Activated naive CD4-positive, alpha-beta T cell treated with anti-CD3 and anti-CD28 coated beads for 36 hours (primary cell): ENCODE data around the gene RPP25. TPM values are rescaled to one million over a fixed set of nuclear protein-coding genes. Genes with fewer than 3 reads are reported as not detected.
"Not testable (repeated sequence)": the region's sequence is repeated elsewhere in the genome, so short reads cannot be mapped to it uniquely, and the experiment has no call there.

Experiments used
- CTCF ChIA-PET: fragments of 350-600 bp; sonication (Branson Sonifier 250); formaldehyde crosslinking; loops from one replicate; lab custom pipeline; 2021; ENCODE audit warnings: antibody characterized with exemption; lab: Charles Lee
- DNase-seq: peaks from one replicate; pipeline ENCODE4 v3.0.0-alpha.2; 2020
- H3K27ac Mint-ChIP-seq: one replicate; pipeline ENCODE4 v1.8.0; 2021; ENCODE audit warnings: mild to moderate bottlenecking, mixed read lengths
- H3K27me3 Mint-ChIP-seq: one replicate; pipeline ENCODE4 v1.8.0; 2021; ENCODE audit warnings: low read depth, mixed read lengths
- H3K36me3 Mint-ChIP-seq: one replicate; pipeline ENCODE4 v1.8.0; 2021; ENCODE audit warnings: low read depth, mixed read lengths
- H3K4me1 Mint-ChIP-seq: one replicate; pipeline ENCODE4 v1.8.0; 2021; ENCODE audit warnings: low read depth, mixed read lengths
- H3K4me3 Mint-ChIP-seq: one replicate; pipeline ENCODE4 v1.8.0; 2021; ENCODE audit warnings: mild to moderate bottlenecking, moderate library complexity, mixed read lengths
- H3K9me3 Mint-ChIP-seq: one replicate; pipeline ENCODE4 v1.8.0; 2021; ENCODE audit warnings: mixed read lengths
- intact Hi-C: fragments of 100-400 bp; cut with micrococcal nuclease; formaldehyde crosslinking; loops from one replicate; pipeline ENCODE4 v1.15.1; 2023
- total RNA-seq, 2 experiments: library from RNA; stranded (reverse); gene quantifications; one replicate each; pipeline ENCODE4 v1.2.3, GENCODE V29; 2021

The RPP25 gene
- total RNA-seq, 2 experiments from 2014 or later: 3.5 to 3.7 TPM

- DNase-seq: peak; percentile 92
- H3K27ac Mint-ChIP-seq: no peak overlapping the region
- peaks cover 10% of the 10 kb centered on the region for H3K4me1 Mint-ChIP-seq
- no peaks in the 10 kb centered on the region for H3K27me3 Mint-ChIP-seq
- no peaks in the 10 kb centered on the region for H3K36me3 Mint-ChIP-seq
- H3K9me3 Mint-ChIP-seq: no peaks in the 10 kb centered on the region
- CTCF ChIA-PET: interaction anchor here (0.8 to 5.3 kb wide), 21 partner anchors 8 to 519 kb away, joined by 3 to 56 read pairs (median 5); partner anchors contain the start of genes COX5A and FAM219B
- intact Hi-C loops: loop anchor here (1.0 to 2.0 kb wide), 6 partner anchors 43 to 577 kb away; partner anchors contain the start of gene FAM219B
- no peak overlapping the region for H3K4me3 Mint-ChIP-seq
Measured at GRCh38 chr15:74950078-74950908, 6.3 kb downstream of the RPP25 start.

DNA sequence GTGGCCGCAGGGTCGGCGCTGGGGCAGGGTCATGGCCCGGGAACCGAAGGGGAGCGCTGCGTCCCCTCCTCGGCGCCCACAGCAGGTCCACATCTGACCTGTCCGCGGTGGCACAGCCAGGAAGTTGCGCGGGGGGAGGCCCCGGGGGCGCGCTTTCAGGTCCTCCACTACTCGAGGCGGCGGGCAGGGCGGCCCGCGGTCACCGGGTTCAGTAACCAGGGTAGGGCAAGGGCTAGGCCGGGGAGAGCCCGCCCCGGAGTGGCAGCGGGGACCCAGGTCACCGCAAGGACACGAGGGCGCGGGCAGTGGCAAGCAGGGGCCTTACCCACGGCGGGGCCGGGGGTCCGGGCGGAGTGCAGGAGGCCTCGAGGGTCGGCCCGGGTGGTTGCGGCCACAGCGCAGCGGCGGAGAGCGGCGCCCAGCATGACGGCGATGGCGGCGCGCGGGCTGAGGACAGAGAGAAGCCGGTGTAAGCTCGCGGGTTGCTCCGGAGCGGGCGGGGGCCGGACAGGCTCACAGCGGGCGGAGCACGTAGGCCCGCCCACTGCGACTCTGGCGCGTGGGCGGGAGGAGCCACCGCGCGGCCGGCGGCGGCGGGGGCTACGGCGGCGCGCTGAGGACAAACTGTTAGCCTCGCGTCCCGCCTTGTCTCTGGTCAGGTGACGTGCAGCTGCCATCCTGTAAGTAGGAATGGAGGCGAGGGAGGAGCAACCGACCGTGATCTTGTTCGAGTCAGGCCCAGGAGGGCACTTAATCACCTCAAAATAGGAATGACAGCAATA is 18.8 kb downstream of the RPP25 start, which contains the start of gene COX5A:
Gene COX5A, minus strand, starts transcription at position 484 of the 782 bp plus-strand sequence. Its CDS starts 59 bp downstream, at position 425.
- H3K4me3 Mint-ChIP-seq: peak within 1 kb of the TSS; percentile 90
- peaks cover 10% of the 10 kb centered on the region for H3K36me3 Mint-ChIP-seq
- DNase-seq: peak; percentile 95
- intact Hi-C loops: loop anchor here (1.0 to 5.0 kb wide), 10 partner anchors 19 to 513 kb away; partner anchors contain the start of genes ARID3B, C15orf39, FAM219B and PPCDC
- H3K27me3 Mint-ChIP-seq: no peaks in the 10 kb centered on the region
- H3K9me3 Mint-ChIP-seq: no peaks in the 10 kb centered on the region
- H3K4me1 Mint-ChIP-seq: peaks cover 33% of the 10 kb centered on the region
- CTCF ChIA-PET: interaction anchor here (1.0 to 1.4 kb wide), 3 partner anchors 12 to 19 kb away, joined by 3 read pairs; partner anchors contain the start of gene RPP25
- H3K27ac Mint-ChIP-seq: peak within 1 kb of the TSS; percentile 89

DNA sequence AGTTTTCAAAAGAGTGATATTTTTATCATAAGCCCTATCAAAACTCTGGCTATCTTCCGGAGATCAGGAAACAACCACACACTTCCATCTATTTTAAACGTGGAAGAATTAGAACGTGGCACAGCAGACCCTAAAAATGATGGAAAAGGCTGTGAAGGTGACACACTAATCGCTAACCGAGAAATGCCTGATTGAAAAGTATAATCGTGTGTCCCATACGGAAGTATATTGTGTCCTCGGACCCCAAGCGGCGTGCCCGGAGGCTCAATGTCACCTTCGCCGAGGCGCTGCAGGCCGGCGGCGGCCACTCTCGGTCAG is 19.3 kb downstream of the RPP25 start:
- Mint-ChIP-seq H3K4me3 (peak overlapping the region; percentile 90), H3K27me3 (no peaks in the 10 kb centered on the region), H3K9me3 (no peaks in the 10 kb centered on the region), H3K4me1 (peaks cover 35% of the 10 kb centered on the region), H3K27ac (peak overlapping the region; percentile 77), H3K36me3 (peaks cover 10% of the 10 kb centered on the region)
- intact Hi-C loops: loop anchor here (5.0 kb wide), 2 partner anchors 265 to 395 kb away; partner anchors contain the start of genes ARID3B and C15orf39
- CTCF ChIA-PET: interaction anchor here (1.0 kb wide), 2 partner anchors 13 kb away, joined by 3 read pairs; no protein-coding TSS in a partner anchor
- no peak for DNase-seq

DNA sequence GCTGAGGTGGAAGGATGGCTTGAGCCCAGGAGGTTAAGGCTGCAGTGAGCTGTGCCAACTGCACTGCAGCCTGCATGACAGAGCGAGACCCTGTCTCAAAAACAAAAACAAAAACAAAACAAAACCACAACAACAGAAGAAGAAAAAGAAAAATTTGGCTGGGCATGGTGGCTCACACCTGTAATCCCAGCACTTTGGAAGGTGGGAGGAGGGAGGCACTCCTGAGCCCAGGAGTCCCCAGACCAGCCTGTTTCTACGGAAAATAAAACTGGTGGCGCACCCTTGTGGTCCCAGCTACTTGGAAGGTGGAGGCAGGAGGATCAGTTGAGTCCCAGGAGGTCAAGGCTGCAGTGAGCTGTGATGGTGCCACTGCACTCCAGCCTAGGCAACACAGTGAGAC is 21.4 kb downstream of the RPP25 start:
- CTCF ChIA-PET: interaction anchor here (0.9 to 1.6 kb wide), 4 partner anchors 14 to 300 kb away, joined by 3 to 4 read pairs (median 4); no protein-coding TSS in a partner anchor
- not testable (repeated sequence) for DNase-seq, H3K27me3 Mint-ChIP-seq, H3K9me3 Mint-ChIP-seq
- Mint-ChIP-seq H3K36me3 (peaks cover 16% of the 10 kb centered on the region), H3K27ac (peak overlapping the region; percentile 69), H3K4me3 (peak overlapping the region; percentile 20), H3K4me1 (peaks cover 37% of the 10 kb centered on the region)
- intact Hi-C loops: loop anchor here (5.0 kb wide), 2 partner anchors 267 to 393 kb away; partner anchors contain the start of genes ARID3B and C15orf39

DNA sequence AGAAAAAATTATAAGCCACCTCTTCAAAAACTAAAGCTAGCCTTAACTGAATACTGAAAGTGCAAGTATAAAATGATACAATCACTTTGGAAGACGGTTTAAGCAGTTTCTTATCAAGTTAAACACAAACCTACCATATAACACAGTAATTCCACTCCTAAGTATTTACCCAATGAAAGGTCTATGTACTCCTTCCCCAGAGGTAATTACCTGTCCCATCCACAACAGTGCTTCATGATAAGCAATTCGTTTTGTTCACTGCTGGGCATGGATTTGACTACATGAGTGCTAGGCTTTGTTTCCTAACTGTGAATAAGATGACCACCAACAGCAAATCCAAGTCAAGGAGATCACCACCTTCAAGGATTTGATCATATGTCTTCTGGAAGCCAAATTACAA is 23.0 kb downstream of the RPP25 start:
- intact Hi-C loops: no loop called here
- CTCF ChIA-PET: interaction anchor here (0.6 to 1.0 kb wide), 2 partner anchors 17 to 140 kb away, joined by 3 to 5 read pairs; no protein-coding TSS in a partner anchor

DNA sequence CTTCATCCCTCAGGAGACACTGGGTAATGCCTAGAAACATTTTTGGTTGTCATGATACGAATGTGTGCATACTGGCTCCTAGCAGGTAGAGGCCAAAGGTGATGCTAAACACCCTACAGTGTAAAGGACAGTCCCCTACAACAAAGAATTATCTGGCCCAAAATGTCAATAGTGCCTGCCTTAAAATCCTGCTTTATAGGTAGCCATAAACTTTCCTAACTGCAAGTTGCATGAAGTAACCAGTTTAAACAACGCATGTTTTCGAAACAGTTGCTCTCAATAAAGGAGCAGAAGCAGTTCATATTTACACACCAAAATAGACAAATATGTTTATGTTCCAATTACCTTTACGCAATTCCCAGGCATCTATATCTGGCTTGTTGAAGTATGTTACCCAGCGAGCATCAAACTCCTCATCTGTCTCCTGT is 27.8 kb downstream of the RPP25 start:
- CTCF ChIA-PET: no interaction called here
- H3K36me3 Mint-ChIP-seq: peaks cover 17% of the 10 kb centered on the region
- no peaks in the 10 kb centered on the region for H3K27me3 Mint-ChIP-seq
- H3K4me3 Mint-ChIP-seq: no peak overlapping the region
- H3K9me3 Mint-ChIP-seq: no peaks in the 10 kb centered on the region
- H3K27ac Mint-ChIP-seq: no peak overlapping the region
- no peak for DNase-seq
- intact Hi-C loops: no loop called here
- H3K4me1 Mint-ChIP-seq: peaks cover 10% of the 10 kb centered on the region

More for the DNA sequence above, 23.0 kb downstream of the RPP25 start:
- no peak for DNase-seq
- Mint-ChIP-seq H3K9me3 (no peaks in the 10 kb centered on the region), H3K27ac (no peak overlapping the region), H3K36me3 (peaks cover 20% of the 10 kb centered on the region), H3K4me1 (peaks cover 37% of the 10 kb centered on the region), H3K27me3 (no peaks in the 10 kb centered on the region), H3K4me3 (no peak overlapping the region)

DNA sequence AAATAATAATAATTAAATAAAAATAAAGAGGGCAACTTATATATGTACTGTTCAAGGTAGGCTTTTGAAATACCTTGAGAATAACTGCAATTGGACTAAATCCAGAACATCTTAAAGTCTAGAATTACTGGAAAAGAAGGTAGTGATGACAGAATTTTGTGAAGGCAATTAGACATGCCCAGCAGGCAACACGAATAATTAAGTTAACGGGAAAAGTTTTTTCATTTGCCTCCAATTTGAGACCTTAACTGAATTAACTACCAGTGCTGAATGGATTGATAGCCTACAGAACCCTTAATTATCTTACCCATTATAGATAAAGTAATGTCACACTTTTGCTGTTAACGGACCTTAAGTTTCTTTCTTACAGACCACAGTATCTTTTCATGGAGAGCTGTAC is 32.0 kb downstream of the RPP25 start:
- CTCF ChIA-PET: interaction anchor here (1.0 to 2.1 kb wide), 2 partner anchors 26 to 277 kb away, joined by 3 to 6 read pairs; partner anchors contain the start of gene C15orf39
- no peak overlapping the region for H3K4me3 Mint-ChIP-seq
- no peak for DNase-seq
- intact Hi-C loops: no loop called here
- H3K4me1 Mint-ChIP-seq: no peaks in the 10 kb centered on the region
- H3K27ac Mint-ChIP-seq: no peak overlapping the region
- H3K9me3 Mint-ChIP-seq: no peaks in the 10 kb centered on the region
- peaks cover 35% of the 10 kb centered on the region for H3K36me3 Mint-ChIP-seq
- no peaks in the 10 kb centered on the region for H3K27me3 Mint-ChIP-seq

GRCh38 chr15:74920456-74920855 is 36.1 kb downstream of the RPP25 start:
- H3K36me3 Mint-ChIP-seq: peaks cover 45% of the 10 kb centered on the region
- H3K27ac Mint-ChIP-seq: no peak overlapping the region
- CTCF ChIA-PET: interaction anchor here (1.2 to 2.8 kb wide), 3 partner anchors 14 to 19 kb away, joined by 4 to 13 read pairs (median 5); partner anchors contain the start of gene FAM219B
- no peaks in the 10 kb centered on the region for H3K27me3 Mint-ChIP-seq
- no peak for DNase-seq
- intact Hi-C loops: no loop called here
- H3K4me3 Mint-ChIP-seq: no peak overlapping the region
- no peaks in the 10 kb centered on the region for H3K9me3 Mint-ChIP-seq
- H3K4me1 Mint-ChIP-seq: peaks cover 2% of the 10 kb centered on the region

DNA sequence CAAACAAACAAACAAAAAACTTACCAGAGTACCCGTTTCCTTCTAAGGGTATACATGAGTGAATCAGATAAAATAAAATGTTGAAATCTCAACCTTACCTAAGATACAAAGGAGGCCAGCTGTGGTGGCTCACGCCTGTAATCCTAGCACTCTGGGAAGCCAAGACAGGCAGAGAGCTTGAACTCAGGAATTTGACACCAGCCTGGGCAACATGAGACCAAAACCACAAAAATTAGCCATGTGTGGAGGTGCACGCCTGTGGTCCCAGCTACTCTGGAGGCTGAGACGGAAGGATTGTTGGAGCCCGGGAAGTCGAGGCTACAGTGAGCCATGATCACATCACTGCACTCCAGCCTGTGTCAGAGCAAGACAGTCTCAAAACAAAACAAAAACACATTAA is 38.9 kb downstream of the RPP25 start:
- no peak for DNase-seq
- H3K27ac Mint-ChIP-seq: no peak overlapping the region
- H3K4me3 Mint-ChIP-seq: no peak overlapping the region
- no peaks in the 10 kb centered on the region for H3K9me3 Mint-ChIP-seq
- H3K27me3 Mint-ChIP-seq: no peaks in the 10 kb centered on the region
- CTCF ChIA-PET: interaction anchor here (2.0 kb wide), 1 partner anchor 15 kb away, joined by 11 read pairs; no protein-coding TSS in a partner anchor
- intact Hi-C loops: no loop called here
- H3K36me3 Mint-ChIP-seq: peaks cover 47% of the 10 kb centered on the region
- peaks cover 2% of the 10 kb centered on the region for H3K4me1 Mint-ChIP-seq

- CTCF ChIA-PET: interaction anchor here (0.6 to 1.8 kb wide), 2 partner anchors 12 to 199 kb away, joined by 3 to 5 read pairs; no protein-coding TSS in a partner anchor
- intact Hi-C loops, H3K9me3 Mint-ChIP-seq, H3K4me1 Mint-ChIP-seq, DNase-seq, H3K27me3 Mint-ChIP-seq, H3K27ac Mint-ChIP-seq, H3K4me3 Mint-ChIP-seq: not testable (repeated sequence)
- H3K36me3 Mint-ChIP-seq: peaks cover 28% of the 10 kb centered on the region
Measured at GRCh38 chr15:74913799-74914198, 42.8 kb downstream of the RPP25 start.

GRCh38 chr15:74913041-74913440 is 43.5 kb downstream of the RPP25 start:
- intact Hi-C loops: no loop called here
- no peaks in the 10 kb centered on the region for H3K9me3 Mint-ChIP-seq
- no peak for DNase-seq
- CTCF ChIA-PET: no interaction called here
- peaks cover 23% of the 10 kb centered on the region for H3K36me3 Mint-ChIP-seq
- H3K4me3 Mint-ChIP-seq: no peak overlapping the region
- H3K4me1 Mint-ChIP-seq: peaks cover 1% of the 10 kb centered on the region
- H3K27me3 Mint-ChIP-seq: no peaks in the 10 kb centered on the region
- no peak overlapping the region for H3K27ac Mint-ChIP-seq
